Neural cell (in vitro differentiated cells): ENCODE results near the gene KLF13. TPM values are rescaled to one million over a fixed set of nuclear protein-coding genes. Genes with fewer than 3 reads are reported as not detected.

Experiments
- H2AFZ ChIP-seq: fragments of 200-600, 300-800 bp; sonication (generic), shearing (Covaris generic); 2 replicates; pipeline ENCODE4 v1.6.0; 2014; ENCODE audit warnings: low read depth, mild to moderate bottlenecking, antibody characterized with exemption, low read length, moderate library complexity
- H3F3A ChIP-seq: fragments of 200-600 bp; shearing (Covaris generic); 2 replicates; pipeline ENCODE4 v1.6.1; 2016; ENCODE audit warnings: mild to moderate bottlenecking, moderate library complexity, mixed read lengths, antibody characterized with exemption, low read length; ENCODE audit not compliant: insufficient read depth, poor library complexity, severe bottlenecking
- H3K27ac ChIP-seq: fragments of 200-600, 300-800 bp; sonication (generic), shearing (Covaris generic); 2 replicates; pipeline ENCODE4 v1.5.1; 2014; ENCODE audit warnings: mild to moderate bottlenecking, low read length, moderate library complexity
- H3K27me3 ChIP-seq: fragments of 300-800, 200-600 bp; sonication (generic), shearing (Covaris generic); 2 replicates; pipeline ENCODE4 v1.6.0; 2014; ENCODE audit warnings: mild to moderate bottlenecking, low read depth, low read length, moderate library complexity; ENCODE audit not compliant: insufficient read depth
- H3K36me3 ChIP-seq: fragments of 300-800, 200-600 bp; sonication (generic), shearing (Covaris generic); 2 replicates; pipeline ENCODE4 v1.5.1; 2014; ENCODE audit warnings: mild to moderate bottlenecking, antibody characterized with exemption, low read length, moderate library complexity; ENCODE audit not compliant: insufficient read depth
- H3K4me2 ChIP-seq: fragments of 300-800, 200-600 bp; sonication (generic), shearing (Covaris generic); 2 replicates; pipeline ENCODE4 v1.6.0; 2014; ENCODE audit warnings: mild to moderate bottlenecking, low read length
- H3K4me3 ChIP-seq: fragments of 300-800, 200-600 bp; sonication (generic), shearing (Covaris generic); 2 replicates; pipeline ENCODE4 v1.5.1; 2014; ENCODE audit warnings: mild to moderate bottlenecking, low read length, moderate library complexity
- H3K79me2 ChIP-seq: fragments of 200-600 bp; shearing (Covaris generic); replicated peaks from 2 replicates; pipeline ENCODE4 v1.6.0; 2014; ENCODE audit warnings: mild to moderate bottlenecking, low read length, moderate library complexity; ENCODE audit not compliant: insufficient read depth
- H3K9ac ChIP-seq: fragments of 300-800, 200-600 bp; sonication (generic), shearing (Covaris generic); 2 replicates; pipeline ENCODE4 v1.6.1; 2016; ENCODE audit warnings: mild to moderate bottlenecking, low read length, mixed read lengths
- H3K9me2 ChIP-seq: fragments of 200-600 bp; shearing (Covaris generic); 2 replicates; pipeline ENCODE4 v1.6.1; 2016; ENCODE audit warnings: mild to moderate bottlenecking, low read length, mixed read lengths; ENCODE audit not compliant: insufficient read depth
- H3K9me3 ChIP-seq: fragments of 200-600, 300-800 bp; sonication (generic), shearing (Covaris generic); 2 replicates; pipeline ENCODE4 v1.6.1; 2016; ENCODE audit warnings: mild to moderate bottlenecking, mixed run types, low read length, moderate library complexity, mixed read lengths
- H4K20me1 ChIP-seq: fragments of 200-600 bp; shearing (Covaris generic); 2 replicates; pipeline ENCODE4 v1.6.1; 2016; ENCODE audit warnings: mild to moderate bottlenecking, mixed run types; ENCODE audit not compliant: insufficient read depth
- EP300 ChIP-seq: fragments of 450-650 bp; conservative IDR thresholded peaks from 2 replicates; pipeline ENCODE4 v1.6.1; 2014; ENCODE audit warnings: antibody characterized with exemption, mild to moderate bottlenecking, moderate library complexity; ENCODE audit not compliant: poor library complexity, severe bottlenecking
- EZH2 ChIP-seq: fragments of 200-600, 300-800 bp; shearing (Covaris generic), sonication (generic); IDR thresholded peaks from 2 replicates; pipeline ENCODE4 v1.6.1; 2014; ENCODE audit warnings: antibody characterized with exemption, low read length, borderline replicate concordance, mild to moderate bottlenecking; ENCODE audit not compliant: insufficient read depth, poor library complexity, severe bottlenecking
- MXI1 ChIP-seq: fragments of 450-650 bp; conservative IDR thresholded peaks from 2 replicates; pipeline ENCODE4 v1.6.1; 2014; ENCODE audit warnings: antibody characterized with exemption, mild to moderate bottlenecking; ENCODE audit not compliant: poor library complexity, severe bottlenecking
- POLR2AphosphoS5 ChIP-seq: IDR thresholded peaks from 2 replicates; pipeline ENCODE4 v1.6.1; 2012
- RAD21 ChIP-seq: fragments of 450-650 bp; conservative IDR thresholded peaks from 2 replicates; pipeline ENCODE4 v1.6.1; 2014; ENCODE audit warnings: antibody characterized with exemption, mild to moderate bottlenecking, moderate library complexity
- SMC3 ChIP-seq: fragments of 450-650 bp; conservative IDR thresholded peaks from 2 replicates; pipeline ENCODE4 v1.6.1; 2014; ENCODE audit warnings: antibody characterized with exemption, mild to moderate bottlenecking, moderate library complexity; ENCODE audit not compliant: poor library complexity
- TAF1 ChIP-seq: IDR thresholded peaks from 2 replicates; pipeline ENCODE4 v1.6.1; 2012; ENCODE audit warnings: low read depth
- polyA plus RNA-seq: library from polyadenylated mRNA; depleted of rRNA; stranded (reverse); fragments of >200 nt; gene quantifications from 2 replicates; pipeline ENCODE4 v1.2.3, GENCODE V29; 2014
- TF ChIP-seq, protein P1 (sequence below): IDR thresholded peaks from 2 replicates; pipeline ENCODE4 v1.6.1; 2012; ENCODE audit warnings: borderline replicate concordance
- TF ChIP-seq, protein P2 (sequence below): fragments of 450-650 bp; IDR thresholded peaks from 2 replicates; pipeline ENCODE4 v1.5.1; 2014; ENCODE audit warnings: antibody characterized with exemption, mild to moderate bottlenecking, moderate library complexity; ENCODE audit not compliant: poor library complexity, severe bottlenecking

The KLF13 gene
- polyA plus RNA-seq, 1 donor from 2014 or later, result 17.0 TPM

DNA sequence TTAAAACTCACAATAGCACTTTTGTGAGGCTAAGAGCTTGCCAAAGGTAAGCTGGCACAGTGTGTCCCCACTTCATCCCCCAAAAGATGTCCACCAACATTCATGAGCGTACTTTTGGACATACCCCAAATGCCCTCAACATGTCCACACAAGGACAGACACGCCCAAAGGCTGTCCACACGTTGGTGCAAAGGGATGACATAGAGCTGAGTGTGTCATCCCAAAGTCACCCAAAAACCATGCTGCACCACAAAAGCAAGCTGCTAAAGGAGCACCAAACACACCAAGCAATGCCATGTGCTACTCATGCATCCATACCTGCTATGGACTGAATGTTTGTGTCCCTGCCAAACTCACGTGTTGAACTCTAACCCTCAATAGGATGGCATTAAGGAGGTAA lies 57.9 kb downstream of the KLF13 start:
- Histone ChIP-seq H3K79me2 (no peaks in the 10 kb centered on the region), H3K4me2 (no peak overlapping the region), H3K4me3 (no peak overlapping the region), H3K9me3 (no peaks in the 10 kb centered on the region), H3F3A (no peaks in the 10 kb centered on the region), H2AFZ (no peak overlapping the region), H4K20me1 (no peaks in the 10 kb centered on the region), H3K27ac (no peak overlapping the region), H3K9me2 (no peaks in the 10 kb centered on the region), H3K27me3 (no peaks in the 10 kb centered on the region), H3K36me3 (no peaks in the 10 kb centered on the region), H3K9ac (no peak overlapping the region)
- TF ChIP-seq, protein P1, sequence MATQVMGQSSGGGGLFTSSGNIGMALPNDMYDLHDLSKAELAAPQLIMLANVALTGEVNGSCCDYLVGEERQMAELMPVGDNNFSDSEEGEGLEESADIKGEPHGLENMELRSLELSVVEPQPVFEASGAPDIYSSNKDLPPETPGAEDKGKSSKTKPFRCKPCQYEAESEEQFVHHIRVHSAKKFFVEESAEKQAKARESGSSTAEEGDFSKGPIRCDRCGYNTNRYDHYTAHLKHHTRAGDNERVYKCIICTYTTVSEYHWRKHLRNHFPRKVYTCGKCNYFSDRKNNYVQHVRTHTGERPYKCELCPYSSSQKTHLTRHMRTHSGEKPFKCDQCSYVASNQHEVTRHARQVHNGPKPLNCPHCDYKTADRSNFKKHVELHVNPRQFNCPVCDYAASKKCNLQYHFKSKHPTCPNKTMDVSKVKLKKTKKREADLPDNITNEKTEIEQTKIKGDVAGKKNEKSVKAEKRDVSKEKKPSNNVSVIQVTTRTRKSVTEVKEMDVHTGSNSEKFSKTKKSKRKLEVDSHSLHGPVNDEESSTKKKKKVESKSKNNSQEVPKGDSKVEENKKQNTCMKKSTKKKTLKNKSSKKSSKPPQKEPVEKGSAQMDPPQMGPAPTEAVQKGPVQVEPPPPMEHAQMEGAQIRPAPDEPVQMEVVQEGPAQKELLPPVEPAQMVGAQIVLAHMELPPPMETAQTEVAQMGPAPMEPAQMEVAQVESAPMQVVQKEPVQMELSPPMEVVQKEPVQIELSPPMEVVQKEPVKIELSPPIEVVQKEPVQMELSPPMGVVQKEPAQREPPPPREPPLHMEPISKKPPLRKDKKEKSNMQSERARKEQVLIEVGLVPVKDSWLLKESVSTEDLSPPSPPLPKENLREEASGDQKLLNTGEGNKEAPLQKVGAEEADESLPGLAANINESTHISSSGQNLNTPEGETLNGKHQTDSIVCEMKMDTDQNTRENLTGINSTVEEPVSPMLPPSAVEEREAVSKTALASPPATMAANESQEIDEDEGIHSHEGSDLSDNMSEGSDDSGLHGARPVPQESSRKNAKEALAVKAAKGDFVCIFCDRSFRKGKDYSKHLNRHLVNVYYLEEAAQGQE, result no peak
- TF ChIP-seq EZH2, result no peak
- no peak for TF ChIP-seq EP300
- TF ChIP-seq, protein P2, sequence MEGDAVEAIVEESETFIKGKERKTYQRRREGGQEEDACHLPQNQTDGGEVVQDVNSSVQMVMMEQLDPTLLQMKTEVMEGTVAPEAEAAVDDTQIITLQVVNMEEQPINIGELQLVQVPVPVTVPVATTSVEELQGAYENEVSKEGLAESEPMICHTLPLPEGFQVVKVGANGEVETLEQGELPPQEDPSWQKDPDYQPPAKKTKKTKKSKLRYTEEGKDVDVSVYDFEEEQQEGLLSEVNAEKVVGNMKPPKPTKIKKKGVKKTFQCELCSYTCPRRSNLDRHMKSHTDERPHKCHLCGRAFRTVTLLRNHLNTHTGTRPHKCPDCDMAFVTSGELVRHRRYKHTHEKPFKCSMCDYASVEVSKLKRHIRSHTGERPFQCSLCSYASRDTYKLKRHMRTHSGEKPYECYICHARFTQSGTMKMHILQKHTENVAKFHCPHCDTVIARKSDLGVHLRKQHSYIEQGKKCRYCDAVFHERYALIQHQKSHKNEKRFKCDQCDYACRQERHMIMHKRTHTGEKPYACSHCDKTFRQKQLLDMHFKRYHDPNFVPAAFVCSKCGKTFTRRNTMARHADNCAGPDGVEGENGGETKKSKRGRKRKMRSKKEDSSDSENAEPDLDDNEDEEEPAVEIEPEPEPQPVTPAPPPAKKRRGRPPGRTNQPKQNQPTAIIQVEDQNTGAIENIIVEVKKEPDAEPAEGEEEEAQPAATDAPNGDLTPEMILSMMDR, result no peak
- TF ChIP-seq MXI1, result no peak
- TF ChIP-seq SMC3, result no peak
- no peak for TF ChIP-seq TAF1

DNA sequence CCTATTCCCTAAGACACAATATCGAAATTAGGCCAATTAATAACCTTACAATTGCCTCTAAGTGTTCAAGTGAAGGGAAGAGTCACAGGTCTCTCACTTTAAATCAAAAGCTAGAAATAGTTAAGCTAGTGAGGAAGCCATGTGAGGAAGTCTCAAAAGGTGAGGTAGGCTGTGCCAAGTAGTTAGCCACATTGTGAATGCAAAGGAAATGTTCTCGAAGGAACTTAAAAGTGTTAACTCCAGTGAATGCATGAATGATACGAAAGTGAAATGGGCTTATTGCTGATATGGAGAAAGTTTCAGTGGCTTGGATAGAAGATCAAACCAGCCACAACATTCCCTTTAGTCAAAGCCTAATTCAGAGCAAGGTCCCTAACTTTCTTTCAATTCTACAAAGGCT lies 59.1 kb downstream of the KLF13 start:
- no peak overlapping the region for H2AFZ ChIP-seq
- H3K36me3 ChIP-seq, result no peaks in the 10 kb centered on the region
- TF ChIP-seq SMC3 (no peak), EP300 (no peak), EZH2 (no peak), MXI1 (no peak), RAD21 (no peak), TAF1 (no peak), POLR2AphosphoS5 (no peak)
- TF ChIP-seq, protein P1, result no peak
- TF ChIP-seq, protein P2, result no peak
- no peak overlapping the region for H3K4me3 ChIP-seq
- H3F3A ChIP-seq, result no peaks in the 10 kb centered on the region
- H3K4me2 ChIP-seq, result no peak overlapping the region
- no peak overlapping the region for H3K27ac ChIP-seq
- no peaks in the 10 kb centered on the region for H3K79me2 ChIP-seq
- no peak overlapping the region for H3K9ac ChIP-seq
- H3K9me2 ChIP-seq, result no peaks in the 10 kb centered on the region
- no peaks in the 10 kb centered on the region for H4K20me1 ChIP-seq
- H3K9me3 ChIP-seq, result peaks cover 8% of the 10 kb centered on the region
- no peaks in the 10 kb centered on the region for H3K27me3 ChIP-seq
